ENCODE results near the gene TBC1D25. TPM values are rescaled to one million over a fixed set of nuclear protein-coding genes. Genes with fewer than 3 reads are reported as not detected.
A peak's percentile ranks its signal among the peaks of the same experiment; 100 is the strongest.

Gene TBC1D25
- total RNA-seq, 1 donor from 2014 or later: 13.1 TPM

- FAIRE-seq (peak; percentile 93), DNase-seq (ENCODE audit: low read depth) (no peak)
- no peak overlapping the region for H3K9ac ChIP-seq (ENCODE audit: low read length)
- no peaks in the 10 kb centered on the region for H3K9me3 Mint-ChIP-seq (ENCODE audit: unreplicated experiment)
- no peaks in the 10 kb centered on the region for H3K27me3 ChIP-seq (ENCODE audit: insufficient read depth, low read length)
- no peaks in the 10 kb centered on the region for H3K79me2 ChIP-seq (ENCODE audit: insufficient read depth, low read length)
- no peak overlapping the region for H3K27ac Mint-ChIP-seq (ENCODE audit: unreplicated experiment)
- no peaks in the 10 kb centered on the region for H3K27me3 Mint-ChIP-seq (ENCODE audit: low read depth, unreplicated experiment)
- no peaks in the 10 kb centered on the region for H4K20me1 ChIP-seq (ENCODE audit: insufficient read depth, low read length)
- no peak overlapping the region for H2AFZ ChIP-seq (ENCODE audit: low read depth, low read length)
- H3K4me3 Mint-ChIP-seq (ENCODE audit: unreplicated experiment): no peak overlapping the region
- no peak overlapping the region for H3K27ac ChIP-seq (ENCODE audit: low read depth, low read length)
- H3K36me3 Mint-ChIP-seq (ENCODE audit: low read depth, unreplicated experiment): peaks cover 8% of the 10 kb centered on the region
- peaks cover 9% of the 10 kb centered on the region for H3K4me1 ChIP-seq (ENCODE audit: insufficient read depth, low read length)
- no peaks in the 10 kb centered on the region for H3K9me3 ChIP-seq (ENCODE audit: insufficient read depth, low read depth, low read length)
- TF ChIP-seq EZH2 (IDR thresholded peaks at IDR 0.05; ENCODE audit: insufficient read depth, low read length): no peak
- TF ChIP-seq, protein P1, sequence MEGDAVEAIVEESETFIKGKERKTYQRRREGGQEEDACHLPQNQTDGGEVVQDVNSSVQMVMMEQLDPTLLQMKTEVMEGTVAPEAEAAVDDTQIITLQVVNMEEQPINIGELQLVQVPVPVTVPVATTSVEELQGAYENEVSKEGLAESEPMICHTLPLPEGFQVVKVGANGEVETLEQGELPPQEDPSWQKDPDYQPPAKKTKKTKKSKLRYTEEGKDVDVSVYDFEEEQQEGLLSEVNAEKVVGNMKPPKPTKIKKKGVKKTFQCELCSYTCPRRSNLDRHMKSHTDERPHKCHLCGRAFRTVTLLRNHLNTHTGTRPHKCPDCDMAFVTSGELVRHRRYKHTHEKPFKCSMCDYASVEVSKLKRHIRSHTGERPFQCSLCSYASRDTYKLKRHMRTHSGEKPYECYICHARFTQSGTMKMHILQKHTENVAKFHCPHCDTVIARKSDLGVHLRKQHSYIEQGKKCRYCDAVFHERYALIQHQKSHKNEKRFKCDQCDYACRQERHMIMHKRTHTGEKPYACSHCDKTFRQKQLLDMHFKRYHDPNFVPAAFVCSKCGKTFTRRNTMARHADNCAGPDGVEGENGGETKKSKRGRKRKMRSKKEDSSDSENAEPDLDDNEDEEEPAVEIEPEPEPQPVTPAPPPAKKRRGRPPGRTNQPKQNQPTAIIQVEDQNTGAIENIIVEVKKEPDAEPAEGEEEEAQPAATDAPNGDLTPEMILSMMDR (IDR thresholded peaks at IDR 0.05; ENCODE audit: insufficient read depth, low read depth, low read length): no peak
- H3K4me3 ChIP-seq (ENCODE audit: insufficient read depth, low read depth, low read length): no peak overlapping the region
- peaks cover 4% of the 10 kb centered on the region for H3K36me3 ChIP-seq (ENCODE audit: insufficient read depth, low read length)
- H3K4me2 ChIP-seq (ENCODE audit: low read length): no peak overlapping the region
- H3K4me1 Mint-ChIP-seq (ENCODE audit: low read depth, unreplicated experiment): peaks cover 6% of the 10 kb centered on the region
These were observed 6.3 kb upstream of the TBC1D25 start for GRCh38 chrX:48533165-48533564.

DNA sequence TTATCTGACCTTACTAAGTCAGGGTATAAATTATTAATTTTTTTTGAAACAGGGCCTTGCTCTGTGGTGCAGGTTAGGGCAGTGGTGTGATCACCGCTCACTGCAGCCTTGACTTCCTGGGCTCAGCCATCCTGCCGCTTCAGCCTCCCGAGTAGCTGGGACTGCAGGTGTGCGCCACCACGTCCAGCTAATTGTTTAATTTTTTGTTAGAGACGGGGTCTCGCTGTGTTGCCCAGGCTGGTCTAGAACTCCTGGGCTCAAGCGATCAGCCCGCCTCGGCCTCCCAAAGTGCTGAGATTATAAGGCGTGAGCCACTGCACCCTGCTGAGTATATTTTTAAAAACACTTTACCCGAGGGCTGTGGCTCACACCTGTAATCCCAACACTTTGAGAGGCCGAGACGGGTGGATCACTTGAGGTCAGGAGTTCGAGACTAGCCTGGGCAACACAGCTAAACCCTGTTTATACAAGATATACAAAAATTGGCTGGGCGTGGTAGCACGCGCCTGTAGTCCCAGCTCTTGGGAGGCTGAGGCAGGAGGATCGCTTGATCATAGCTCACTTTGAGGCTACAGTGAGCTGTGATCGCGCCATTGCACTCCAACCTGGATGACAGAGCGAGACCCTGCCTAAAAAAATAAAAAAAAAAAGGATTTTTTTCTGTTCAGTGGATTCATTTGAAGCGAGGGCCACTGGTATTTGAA is 721 bp upstream of the TBC1D25 start:
- Histone ChIP-seq H3K27ac (ENCODE audit: low read depth, low read length) (peak overlapping the region; percentile 73), H3K4me3 (ENCODE audit: insufficient read depth, low read depth, low read length) (no peak overlapping the region), H3K9me3 (ENCODE audit: insufficient read depth, low read depth, low read length) (no peaks in the 10 kb centered on the region), H3K36me3 (ENCODE audit: insufficient read depth, low read length) (no peaks in the 10 kb centered on the region), H3K4me2 (ENCODE audit: low read length) (peak overlapping the region; percentile 86), H3K9ac (ENCODE audit: low read length) (peak overlapping the region; percentile 90), H2AFZ (ENCODE audit: low read depth, low read length) (peak overlapping the region; percentile 41), H4K20me1 (ENCODE audit: insufficient read depth, low read length) (peaks cover 6% of the 10 kb centered on the region), H3K27me3 (ENCODE audit: insufficient read depth, low read length) (no peaks in the 10 kb centered on the region), H3K79me2 (ENCODE audit: insufficient read depth, low read length) (peaks cover 22% of the 10 kb centered on the region), H3K4me1 (ENCODE audit: insufficient read depth, low read length) (peaks cover 6% of the 10 kb centered on the region)
- TF ChIP-seq EZH2 (IDR thresholded peaks at IDR 0.05; ENCODE audit: insufficient read depth, low read length): no peak
- TF ChIP-seq, protein P1 (IDR thresholded peaks at IDR 0.05; ENCODE audit: insufficient read depth, low read depth, low read length): no peak
- H3K4me1 Mint-ChIP-seq (ENCODE audit: low read depth, unreplicated experiment): peaks cover 8% of the 10 kb centered on the region
- H3K27me3 Mint-ChIP-seq (ENCODE audit: low read depth, unreplicated experiment): no peaks in the 10 kb centered on the region
- H3K36me3 Mint-ChIP-seq (ENCODE audit: low read depth, unreplicated experiment): no peaks in the 10 kb centered on the region
- peak overlapping the region; percentile 93 for H3K4me3 Mint-ChIP-seq (ENCODE audit: unreplicated experiment)
- no peak for DNase-seq (ENCODE audit: low read depth)
- no peak for FAIRE-seq
- peak overlapping the region; percentile 53 for H3K27ac Mint-ChIP-seq (ENCODE audit: unreplicated experiment)
- H3K9me3 Mint-ChIP-seq (ENCODE audit: unreplicated experiment): no peaks in the 10 kb centered on the region

DNA sequence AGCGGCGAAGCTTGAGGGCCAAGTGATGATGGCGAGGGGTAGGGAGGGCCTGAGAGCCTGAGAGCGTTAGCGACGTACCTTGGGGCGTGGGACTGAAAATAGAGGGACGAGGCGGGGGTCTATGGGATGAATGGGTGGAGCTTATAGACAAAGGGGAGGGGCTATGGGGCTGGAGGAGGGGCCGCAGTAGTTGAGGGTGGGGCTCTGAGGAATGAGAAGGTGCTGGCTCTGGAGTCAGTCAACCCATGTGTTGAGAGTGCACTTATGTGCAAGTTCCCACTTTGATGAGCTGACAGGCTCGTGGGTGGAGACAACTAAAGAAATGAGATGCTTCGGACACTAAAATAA is 488 bp downstream of the TBC1D25 start:
- Mint-ChIP-seq H3K36me3 (ENCODE audit: low read depth, unreplicated experiment) (no peaks in the 10 kb centered on the region), H3K9me3 (ENCODE audit: unreplicated experiment) (no peaks in the 10 kb centered on the region), H3K4me3 (ENCODE audit: unreplicated experiment) (peak overlapping the region; percentile 93), H3K27ac (ENCODE audit: unreplicated experiment) (peak overlapping the region; percentile 6), H3K4me1 (ENCODE audit: low read depth, unreplicated experiment) (peaks cover 8% of the 10 kb centered on the region), H3K27me3 (ENCODE audit: low read depth, unreplicated experiment) (no peaks in the 10 kb centered on the region)
- H3K36me3 ChIP-seq (ENCODE audit: insufficient read depth, low read length): no peaks in the 10 kb centered on the region
- no peaks in the 10 kb centered on the region for H3K9me3 ChIP-seq (ENCODE audit: insufficient read depth, low read depth, low read length)
- FAIRE-seq (no peak), DNase-seq (ENCODE audit: low read depth) (no peak)
- peaks cover 6% of the 10 kb centered on the region for H4K20me1 ChIP-seq (ENCODE audit: insufficient read depth, low read length)
- peak overlapping the region; percentile 86 for H3K4me2 ChIP-seq (ENCODE audit: low read length)
- TF ChIP-seq, protein P1 (IDR thresholded peaks at IDR 0.05; ENCODE audit: insufficient read depth, low read depth, low read length): no peak
- no peak for TF ChIP-seq EZH2 (IDR thresholded peaks at IDR 0.05; ENCODE audit: insufficient read depth, low read length)
- H3K27ac ChIP-seq (ENCODE audit: low read depth, low read length): peak overlapping the region; percentile 73
- H3K4me3 ChIP-seq (ENCODE audit: insufficient read depth, low read depth, low read length): peak overlapping the region; percentile 71
- H3K9ac ChIP-seq (ENCODE audit: low read length): peak overlapping the region; percentile 90
- H3K4me1 ChIP-seq (ENCODE audit: insufficient read depth, low read length): peaks cover 6% of the 10 kb centered on the region
- H3K79me2 ChIP-seq (ENCODE audit: insufficient read depth, low read length): peaks cover 22% of the 10 kb centered on the region
- peak overlapping the region; percentile 60 for H2AFZ ChIP-seq (ENCODE audit: low read depth, low read length)
- H3K27me3 ChIP-seq (ENCODE audit: insufficient read depth, low read length): no peaks in the 10 kb centered on the region

Data from astrocyte (in vitro differentiated cells and primary cell).